ENCODE measurements around the gene RPL6.
A peak's percentile ranks its signal among the peaks of the same experiment; 100 is the strongest.
"Not testable (repeated sequence)": the region's sequence is repeated elsewhere in the genome, so short reads cannot be mapped to it uniquely, and the experiment has no call there.

Gene RPL6

GRCh38 chr12:112409064-112409905 is at the start of gene RPL6:
Gene RPL6 (minus strand): TSS chr12:112409605. CDS start chr12:112408656, 949 bp downstream.
- peak; percentile 94 for DNase-seq

- DNase-seq: no peak
These were observed 49.3 kb upstream of the RPL6 start for GRCh38 chr12:112458751-112459150.

- DNase-seq: no peak
These were observed 48.9 kb upstream of the RPL6 start for GRCh38 chr12:112458330-112458729.

GRCh38 chr12:112457142-112457541 is 47.7 kb upstream of the RPL6 start:
- not testable (repeated sequence) for DNase-seq

GRCh38 chr12:112456029-112456428 is 46.6 kb upstream of the RPL6 start:
- no peak for DNase-seq

- DNase-seq: no peak
These were observed 41.3 kb upstream of the RPL6 start for GRCh38 chr12:112450725-112451124.

GRCh38 chr12:112448165-112448564 is 38.8 kb upstream of the RPL6 start:
- DNase-seq: not testable (repeated sequence)

- DNase-seq: no peak
These were observed 37.7 kb upstream of the RPL6 start for GRCh38 chr12:112447106-112447505.

GRCh38 chr12:112446008-112446725 is 36.8 kb upstream of the RPL6 start:
- DNase-seq: no peak

GRCh38 chr12:112443916-112444315 is 34.5 kb upstream of the RPL6 start:
- no peak for DNase-seq

GRCh38 chr12:112440653-112441052 is 31.2 kb upstream of the RPL6 start:
- DNase-seq: not testable (repeated sequence)

- DNase-seq: no peak
These were observed 30.4 kb upstream of the RPL6 start for GRCh38 chr12:112439769-112440168.

- DNase-seq: not testable (repeated sequence)
These were observed 29.2 kb upstream of the RPL6 start for GRCh38 chr12:112438645-112439044.

- no peak for DNase-seq
These were observed 24.1 kb upstream of the RPL6 start for GRCh38 chr12:112433551-112433950.

GRCh38 chr12:112431965-112432364 is 22.6 kb upstream of the RPL6 start:
- DNase-seq: no peak

GRCh38 chr12:112430929-112431328 is 21.5 kb upstream of the RPL6 start:
- peak; percentile 19 for DNase-seq

GRCh38 chr12:112427760-112428159 is 18.4 kb upstream of the RPL6 start:
- DNase-seq: no peak

GRCh38 chr12:112425582-112426382 is 16.4 kb upstream of the RPL6 start:
- no peak for DNase-seq

- DNase-seq: no peak
These were observed 14.7 kb upstream of the RPL6 start for GRCh38 chr12:112424126-112424525.

- DNase-seq: no peak
These were observed 13.1 kb upstream of the RPL6 start for GRCh38 chr12:112422531-112422930.

GRCh38 chr12:112421363-112421762 is 12.0 kb upstream of the RPL6 start:
- DNase-seq: no peak

GRCh38 chr12:112420740-112421139 is 11.3 kb upstream of the RPL6 start:
- DNase-seq: no peak
